H1 (cell line): ENCODE data around the gene RNF114. TPM values are rescaled to one million over a fixed set of nuclear protein-coding genes. Genes with fewer than 3 reads are reported as not detected.
A peak's percentile ranks its signal among the peaks of the same experiment; 100 is the strongest.

Experiments
- CTCF ChIA-PET: fragments of 300-600 bp; sonication (Branson Sonifier 250); formaldehyde crosslinking; loops from one replicate; lab custom pipeline; 2021; ENCODE audit not compliant: partially characterized antibody; lab: Charles Lee
- POLR2A ChIA-PET: fragments of 300-600 bp; sonication (Branson Sonifier 250); formaldehyde crosslinking; loops from one replicate; lab custom pipeline; 2021; ENCODE audit warnings: inconsistent platforms; ENCODE audit not compliant: partially characterized antibody; lab: Charles Lee
- DNase-seq, 2 experiments: peaks; one replicate each; pipeline versions ENCODE4 v3.0.0 to v3.0.0-alpha.2; 2010 to 2022; ENCODE audit warnings: low spot score in 2 of 2, low read depth in 1 of 2, mixed read lengths in 1 of 2
- FAIRE-seq: peaks from 2 replicates; lab custom pipeline; 2011; peaks lifted over from hg19 to GRCh38; lab: Jason Lieb, UNC
- H2AFZ ChIP-seq: 2 replicates; pipeline ENCODE4 v1.8.1; 2012; ENCODE audit warnings: low read length, inconsistent platforms
- H2AK5ac ChIP-seq: 2 replicates; pipeline ENCODE4 v1.6.1; 2013; ENCODE audit warnings: low read depth, low read length
- H2BK120ac ChIP-seq: replicated peaks from 2 replicates; pipeline ENCODE3; 2013; ENCODE audit warnings: low read depth, low read length, inconsistent platforms
- H2BK12ac ChIP-seq: 2 replicates; pipeline ENCODE4 v1.6.1; 2013; ENCODE audit warnings: low read depth, low read length
- H2BK15ac ChIP-seq: 2 replicates; pipeline ENCODE4 v1.6.1; 2013; ENCODE audit warnings: low read length
- H2BK20ac ChIP-seq: 2 replicates; pipeline ENCODE4 v1.6.1; 2013; ENCODE audit warnings: low read length
- H2BK5ac ChIP-seq: 2 replicates; pipeline ENCODE4 v1.6.1; 2013; ENCODE audit warnings: low read depth, low read length
- H3K14ac ChIP-seq: 2 replicates; pipeline ENCODE4 v1.6.1; 2013; ENCODE audit warnings: inconsistent platforms; ENCODE audit not compliant: insufficient read length
- H3K18ac ChIP-seq: 2 replicates; pipeline ENCODE4 v1.6.1; 2013; ENCODE audit warnings: low read length; ENCODE audit errors: extremely low read depth
- H3K23ac ChIP-seq: 2 replicates; pipeline ENCODE4 v1.6.1; 2013; ENCODE audit warnings: inconsistent platforms; ENCODE audit not compliant: insufficient read length
- H3K23me2 ChIP-seq: 2 replicates; pipeline ENCODE4 v1.6.1; 2013; ENCODE audit warnings: low read depth, low read length
- H3K27ac ChIP-seq: 2 replicates; pipeline ENCODE4 v1.6.1; 2011; ENCODE audit warnings: low read depth, low read length, inconsistent platforms
- H3K27me3 ChIP-seq, 4 experiments: replicated peaks in 1 of 4; 1 replicate in 1 of 4; 2 replicates in 3 of 4; pipeline versions ENCODE4 v1.6.1 to v1.8.1; 2011 to 2013; ENCODE audit warnings: low read length in 3 of 4, mild to moderate bottlenecking in 3 of 4, inconsistent platforms in 2 of 4, mixed read lengths in 2 of 4, moderate library complexity in 1 of 4; ENCODE audit not compliant: control insufficient read depth in 3 of 4, insufficient read depth in 3 of 4; ENCODE audit errors: extremely low read depth in 1 of 4
- H3K36me3 ChIP-seq, 4 experiments: 2 replicates each; pipeline versions ENCODE4 v1.6.1 to v1.8.1; 2011 to 2013; ENCODE audit warnings: mild to moderate bottlenecking in 4 of 4, low read length in 3 of 4, moderate library complexity in 2 of 4, control low read depth in 1 of 4, inconsistent platforms in 1 of 4; ENCODE audit not compliant: insufficient read depth in 4 of 4, control insufficient read depth in 2 of 4
- H3K4ac ChIP-seq: replicated peaks from 2 replicates; pipeline ENCODE3; 2013; ENCODE audit warnings: low read length, low read depth, mixed read lengths, inconsistent platforms; ENCODE audit not compliant: insufficient read length
- H3K4me1 ChIP-seq, 4 experiments: replicated peaks in 1 of 4; 1 replicate in 1 of 4; 2 replicates in 3 of 4; pipeline versions ENCODE4 v1.6.1 to v1.8.1; 2011 to 2013; ENCODE audit warnings: low read length in 3 of 4, inconsistent platforms in 2 of 4, mixed read lengths in 1 of 4; ENCODE audit not compliant: insufficient read depth in 4 of 4, control insufficient read depth in 3 of 4
- H3K4me2 ChIP-seq, 2 experiments: 2 replicates each; pipeline versions ENCODE4 v1.6.1 to v1.8.1; 2011 to 2013; ENCODE audit warnings: low read depth in 2 of 2, low read length in 2 of 2, control low read depth in 1 of 2, inconsistent platforms in 1 of 2, mild to moderate bottlenecking in 1 of 2; ENCODE audit not compliant: insufficient read depth in 1 of 2
- H3K4me3 ChIP-seq, 4 experiments: fragments of 200-600, 300-600 bp in 1 of 4; sonication (generic), shearing (Covaris generic), sonication (Bioruptor Twin) in 1 of 4; 2 replicates each; pipeline versions ENCODE4 v1.5.1 to v1.8.1; 2011 to 2016; ENCODE audit warnings: low read length in 4 of 4, low read depth in 3 of 4, control low read depth in 2 of 4, inconsistent platforms in 2 of 4, mild to moderate bottlenecking in 2 of 4, mixed read lengths in 1 of 4, moderate library complexity in 1 of 4; ENCODE audit not compliant: insufficient read depth in 2 of 4; ENCODE audit errors: extremely low read depth in 1 of 4
- H3K56ac ChIP-seq: replicated peaks from 2 replicates; pipeline ENCODE3; 2013; ENCODE audit warnings: low read depth, mild to moderate bottlenecking, mixed read lengths, low read length, inconsistent platforms; ENCODE audit not compliant: insufficient read length
- H3K79me1 ChIP-seq: 2 replicates; pipeline ENCODE4 v1.6.1; 2013; ENCODE audit warnings: low read depth, low read length, control low read depth
- H3K79me2 ChIP-seq, 2 experiments: 2 replicates each; pipeline versions ENCODE4 v1.6.1 to v1.8.1; 2012 to 2013; ENCODE audit warnings: low read length in 2 of 2, mild to moderate bottlenecking in 2 of 2, inconsistent platforms in 1 of 2; ENCODE audit not compliant: insufficient read depth in 2 of 2, control insufficient read depth in 1 of 2
- H3K9ac ChIP-seq, 4 experiments: replicated peaks in 1 of 4; 1 replicate in 1 of 4; 2 replicates in 3 of 4; pipeline versions ENCODE4 v1.6.1 to v1.8.1; 2011 to 2013; ENCODE audit warnings: low read depth in 3 of 4, low read length in 3 of 4, control low read depth in 2 of 4, mild to moderate bottlenecking in 2 of 4, moderate library complexity in 2 of 4, inconsistent platforms in 1 of 4; ENCODE audit errors: extremely low read depth in 1 of 4
- H3K9me3 ChIP-seq, 2 experiments: 2 replicates each; pipeline versions ENCODE4 v1.6.1 to v1.8.1; 2012 to 2013; ENCODE audit warnings: mild to moderate bottlenecking in 2 of 2, moderate library complexity in 2 of 2, control low read depth in 1 of 2, inconsistent platforms in 1 of 2, low read depth in 1 of 2, low read length in 1 of 2, mixed read lengths in 1 of 2; ENCODE audit not compliant: insufficient read depth in 2 of 2
- H4K20me1 ChIP-seq, 2 experiments: replicated peaks in 1 of 2; 2 replicates each; pipeline versions ENCODE3 to v1.8.1; 2011 to 2013; ENCODE audit warnings: inconsistent platforms in 2 of 2, low read length in 2 of 2, mild to moderate bottlenecking in 1 of 2; ENCODE audit not compliant: insufficient read depth in 2 of 2, control insufficient read depth in 1 of 2
- H4K5ac ChIP-seq: 2 replicates; pipeline ENCODE4 v1.6.1; 2013; ENCODE audit warnings: low read length, low read depth, mixed read lengths, inconsistent platforms; ENCODE audit not compliant: insufficient read length
- H4K8ac ChIP-seq: 2 replicates; pipeline ENCODE4 v1.8.0; 2013; ENCODE audit warnings: mild to moderate bottlenecking, moderate library complexity, low read length, inconsistent platforms; ENCODE audit not compliant: insufficient read depth; ENCODE audit errors: extremely low read depth
- H4K91ac ChIP-seq: replicated peaks from 2 replicates; pipeline ENCODE3; 2013; ENCODE audit warnings: low read length, mixed read lengths, inconsistent platforms; ENCODE audit not compliant: insufficient read length
- NANOG ChIP-seq: IDR thresholded peaks from 2 replicates; pipeline ENCODE4 v1.6.1; 2011; ENCODE audit warnings: low read length, low read depth, mild to moderate bottlenecking, inconsistent platforms; ENCODE audit not compliant: insufficient read depth, poor library complexity, severe bottlenecking
- SIX5 ChIP-seq: IDR thresholded peaks from 2 replicates; pipeline ENCODE4 v1.6.1; 2011; ENCODE audit warnings: mild to moderate bottlenecking, low read depth, low read length
- SP4 ChIP-seq: IDR thresholded peaks from 2 replicates; pipeline ENCODE4 v1.6.1; 2012; ENCODE audit warnings: low read length, inconsistent platforms
- WGBS, 2 experiments: shearing (Covaris generic) in 1 of 2; methylation state at CpG; one replicate each; pipeline versions ENCODE4 v1.1.6 to v1.1.7; 2013 to 2015; ENCODE audit warnings: low lambda C conversion rate in 2 of 2, mixed read lengths in 2 of 2, inconsistent platforms in 1 of 2, low coverage in 1 of 2, missing lambda C conversion rate in 1 of 2; ENCODE audit not compliant: insufficient replicate concordance in 2 of 2, insufficient coverage in 1 of 2, insufficient read length in 1 of 2; ENCODE audit errors: extremely low coverage in 1 of 2, missing lambda C conversion rate in 1 of 2; 5-methylcytosine and 5-hydroxymethylcytosine counted together
- polyA plus RNA-seq, 7 experiments: library from polyadenylated mRNA; depleted of rRNA in 3 of 7; stranded (reverse) in 5 of 7; unstranded in 2 of 7; fragments of >200 nt in 5 of 7; fragments of 200-250 nt in 2 of 7; gene quantifications; 1 replicate in 5 of 7; 2 replicates in 1 of 7; 4 replicates in 1 of 7; pipeline versions ENCODE4 v1.2.1 to v1.2.3, GENCODE V29; 2011 to 2013; ENCODE audit warnings: missing spikeins in 2 of 7, mixed read lengths in 2 of 7
- total RNA-seq: library from RNA; stranded (reverse); fragmentation: NEBNext Ultra II Directional; extraction: Animal tissue kit (Norgen Biotek cat#: 25700); gene quantifications from 2 replicates; pipeline ENCODE4 v1.2.1, GENCODE V29; 2021

The RNF114 gene
- total and polyA plus RNA-seq, 2 of the 8 experiments (the other 6 are each of a cell fraction or from before 2014, with no cell fraction given): 81.7 to 89.9 TPM

- peaks cover 2% of the 10 kb centered on the region; the same call in 1 of the 2 replicates for H3K79me1 ChIP-seq
- DNase-seq (no peak), FAIRE-seq (no peak)
- H3K27me3 ChIP-seq: peaks cover 0 to 16% (median 13%) of the 10 kb centered on the region in 4 experiments; a peak in 6 of 7 replicates
- H2BK120ac ChIP-seq: no peak overlapping the region
- no peak overlapping the region for H2AK5ac ChIP-seq
- no peak overlapping the region for H3K14ac ChIP-seq
- H3K4me1 ChIP-seq: peaks cover 23 to 66% (median 52%) of the 10 kb centered on the region in 4 experiments
- TF ChIP-seq SIX5 (no peak), NANOG (peak; percentile 36), SP4 (no peak)
- CTCF ChIA-PET: interaction anchor here (1.2 to 21.7 kb wide), 4 partner anchors 9 to 83 kb away, joined by 3 to 514 read pairs (median 3); no protein-coding TSS in a partner anchor
- H3K4me2 ChIP-seq: peak overlapping the region; percentile 50 to 59; a peak in 3 of 4 replicates
- peaks cover 2 to 4% of the 10 kb centered on the region in 2 experiments for H4K20me1 ChIP-seq
- peaks cover 0 to 25% (median 0%) of the 10 kb centered on the region in 4 experiments; a peak in 1 of 8 replicates for H3K36me3 ChIP-seq
- H4K91ac ChIP-seq: no peak overlapping the region
- H2AFZ ChIP-seq: no peak overlapping the region
- H2BK15ac ChIP-seq: no peak overlapping the region
- peaks cover 12% of the 10 kb centered on the region for H3K23me2 ChIP-seq
- H3K18ac ChIP-seq: no peak overlapping the region
- peak overlapping the region in 1 of 4 experiments; percentile 33; a peak in 1 of 8 replicates for H3K4me3 ChIP-seq
- no peak overlapping the region for H3K4ac ChIP-seq
- no peak overlapping the region for H3K56ac ChIP-seq
- no peak overlapping the region for H2BK20ac ChIP-seq
- no peak overlapping the region for H2BK12ac ChIP-seq
- no peak overlapping the region for H3K23ac ChIP-seq
- no peaks in the 10 kb centered on the region for H3K9me3 ChIP-seq
- H3K27ac ChIP-seq: no peak overlapping the region
- H4K5ac ChIP-seq: no peak overlapping the region
- WGBS, 2 experiments: 80% methylated on average over 11 of the region's 13 CpGs; no CpG with 5 or more reads in 1 of the 2 experiments
- H2BK5ac ChIP-seq: no peak overlapping the region
- peaks cover 0 to 8% of the 10 kb centered on the region in 2 experiments; a peak in 2 of 4 replicates for H3K79me2 ChIP-seq
- H3K9ac ChIP-seq: no peak overlapping the region
- POLR2A ChIA-PET: interaction anchor here (0.8 to 15.6 kb wide), 4 partner anchors 25 to 167 kb away, joined by 3 to 287 read pairs (median 93); no protein-coding TSS in a partner anchor
- no peak overlapping the region for H4K8ac ChIP-seq
Measured at GRCh38 chr20:49985617-49986016, 49.4 kb downstream of the RNF114 start.
